Colonic mucosa (tissue), 4 donors: ENCODE results near the gene RMND1. TPM values are rescaled to one million over a fixed set of nuclear protein-coding genes. Genes with fewer than 3 reads are reported as not detected.
"Not testable (repeated sequence)": the region's sequence is repeated elsewhere in the genome, so short reads cannot be mapped to it uniquely, and the experiment has no call there.

Experiments used
- DNase-seq: peaks from one replicate; pipeline ENCODE4 v3.0.0-alpha.2; 2020
- H3K27ac ChIP-seq: fragments of 200-600 bp; one replicate; pipeline ENCODE4 v1.8.0; 2021
- H3K27me3 ChIP-seq: fragments of 200-600 bp; one replicate; pipeline ENCODE4 v1.8.0; 2021
- H3K36me3 ChIP-seq: fragments of 200-600 bp; one replicate; pipeline ENCODE4 v1.8.0; 2021
- H3K4me1 ChIP-seq: fragments of 200-600 bp; one replicate; pipeline ENCODE4 v1.8.0; 2021; ENCODE audit warnings: mild to moderate bottlenecking
- H3K4me3 ChIP-seq: fragments of 200-600 bp; one replicate; pipeline ENCODE4 v1.8.0; 2021
- H3K9ac ChIP-seq, 2 donors: one replicate each; pipeline ENCODE4 v1.7.0; 2013; ENCODE audit warnings: control low read depth in 2 of 2, low read depth in 2 of 2, low read length in 2 of 2
- H3K9me3 ChIP-seq: fragments of 200-600 bp; one replicate; pipeline ENCODE4 v1.8.0; 2021
- intact Hi-C: fragments of 100-400 bp; cut with DNase I; formaldehyde crosslinking; loops from one replicate; pipeline ENCODE4 v1.14.1; 2022
- total RNA-seq, 2 donors: library from RNA; stranded (reverse); fragmentation: NEBNext Ultra II Directional in 1 of 2; extraction: Animal tissue kit (Norgen Biotek cat#: 25700) in 1 of 2; gene quantifications; one replicate each; pipeline ENCODE4 v1.2.1, GENCODE V29; 2021
- TF ChIP-seq, protein P1 (sequence below): fragments of 200-600 bp; IDR thresholded peaks from one replicate; pipeline ENCODE4 v1.8.0; 2022; ENCODE audit warnings: antibody characterized with exemption, mild to moderate bottlenecking
- donor health status: healthy.
- donor health status: DM: no; HTN: no; CAD: no.
- donor health status: DM: no; HTN: no; CAD: no.

RMND1 gene
- total RNA-seq, 2 donors from 2014 or later, result 20.3 to 20.4 TPM

- no peaks in the 10 kb centered on the region for H3K4me1 ChIP-seq
- no peak for DNase-seq
- H3K9me3 ChIP-seq, result no peaks in the 10 kb centered on the region
- H3K36me3 ChIP-seq, result peaks cover 10% of the 10 kb centered on the region
- H3K27ac ChIP-seq, result no peak overlapping the region
- H3K27me3 ChIP-seq, result no peaks in the 10 kb centered on the region
- H3K4me3 ChIP-seq, result no peak overlapping the region
- TF ChIP-seq, protein P1, sequence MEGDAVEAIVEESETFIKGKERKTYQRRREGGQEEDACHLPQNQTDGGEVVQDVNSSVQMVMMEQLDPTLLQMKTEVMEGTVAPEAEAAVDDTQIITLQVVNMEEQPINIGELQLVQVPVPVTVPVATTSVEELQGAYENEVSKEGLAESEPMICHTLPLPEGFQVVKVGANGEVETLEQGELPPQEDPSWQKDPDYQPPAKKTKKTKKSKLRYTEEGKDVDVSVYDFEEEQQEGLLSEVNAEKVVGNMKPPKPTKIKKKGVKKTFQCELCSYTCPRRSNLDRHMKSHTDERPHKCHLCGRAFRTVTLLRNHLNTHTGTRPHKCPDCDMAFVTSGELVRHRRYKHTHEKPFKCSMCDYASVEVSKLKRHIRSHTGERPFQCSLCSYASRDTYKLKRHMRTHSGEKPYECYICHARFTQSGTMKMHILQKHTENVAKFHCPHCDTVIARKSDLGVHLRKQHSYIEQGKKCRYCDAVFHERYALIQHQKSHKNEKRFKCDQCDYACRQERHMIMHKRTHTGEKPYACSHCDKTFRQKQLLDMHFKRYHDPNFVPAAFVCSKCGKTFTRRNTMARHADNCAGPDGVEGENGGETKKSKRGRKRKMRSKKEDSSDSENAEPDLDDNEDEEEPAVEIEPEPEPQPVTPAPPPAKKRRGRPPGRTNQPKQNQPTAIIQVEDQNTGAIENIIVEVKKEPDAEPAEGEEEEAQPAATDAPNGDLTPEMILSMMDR, result no peak
- no peak overlapping the region for H3K9ac ChIP-seq
- intact Hi-C loops, result no loop called here
These were observed 81.3 kb downstream of the RMND1 start for GRCh38 chr6:151370509-151371078.

DNA sequence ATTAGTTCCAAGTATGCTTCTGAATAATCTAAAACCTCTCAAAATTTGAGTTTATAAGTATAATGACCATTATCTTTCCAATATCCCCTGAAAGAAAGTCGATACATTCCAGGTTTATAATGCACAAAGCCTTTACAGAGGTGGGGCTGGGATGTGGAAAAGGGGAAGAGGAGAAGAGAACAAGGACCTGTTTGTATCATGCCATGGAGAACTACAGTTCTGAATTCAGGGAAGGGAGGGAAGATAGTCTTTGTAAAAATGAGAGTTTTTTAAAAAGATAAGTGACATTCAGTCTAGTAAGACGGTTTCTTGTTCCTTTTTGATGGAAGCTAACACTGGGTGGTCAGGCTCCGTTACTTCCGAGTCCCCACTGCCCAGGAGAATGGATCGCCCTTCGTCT is 86.7 kb downstream of the RMND1 start:
- H3K27me3 ChIP-seq, result no peaks in the 10 kb centered on the region
- H3K27ac ChIP-seq, result no peak overlapping the region
- H3K4me1 ChIP-seq, result no peaks in the 10 kb centered on the region
- H3K9ac ChIP-seq, result no peak overlapping the region
- intact Hi-C loops, result no loop called here
- H3K36me3 ChIP-seq, result no peaks in the 10 kb centered on the region
- DNase-seq, result no peak
- H3K9me3 ChIP-seq, result no peaks in the 10 kb centered on the region
- TF ChIP-seq, protein P1, result no peak
- no peak overlapping the region for H3K4me3 ChIP-seq

DNA sequence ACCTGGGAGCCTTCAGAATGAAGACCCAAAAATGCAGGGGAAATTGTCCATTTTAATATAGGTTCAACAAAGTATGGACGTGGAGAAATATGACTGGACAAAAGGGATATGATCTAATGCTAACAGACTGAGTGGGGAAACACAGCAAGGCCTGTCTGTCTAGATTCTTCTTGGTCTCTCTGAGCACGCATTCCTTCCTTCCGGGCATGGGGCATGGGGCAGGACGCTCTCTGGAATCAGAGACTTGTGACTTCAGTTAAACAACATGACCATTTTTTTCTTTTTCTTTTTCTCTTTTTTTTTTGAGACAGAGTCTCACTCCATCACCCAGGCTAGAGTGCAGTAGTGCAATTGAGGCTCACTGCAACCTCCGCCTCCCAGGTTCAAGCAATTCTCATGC is 92.4 kb downstream of the RMND1 start:
- Histone ChIP-seq H3K4me1 (no peaks in the 10 kb centered on the region), H3K9me3 (no peaks in the 10 kb centered on the region), H3K36me3 (no peaks in the 10 kb centered on the region), H3K27me3 (no peaks in the 10 kb centered on the region), H3K9ac (no peak overlapping the region), H3K27ac (no peak overlapping the region), H3K4me3 (no peak overlapping the region)
- intact Hi-C loops, result no loop called here
- TF ChIP-seq, protein P1, result no peak
- no peak for DNase-seq

- Histone ChIP-seq H3K9me3 (no peaks in the 10 kb centered on the region), H3K36me3 (no peaks in the 10 kb centered on the region), H3K27ac (no peak overlapping the region), H3K4me3 (no peak overlapping the region), H3K9ac (no peak overlapping the region), H3K27me3 (no peaks in the 10 kb centered on the region), H3K4me1 (no peaks in the 10 kb centered on the region)
- TF ChIP-seq, protein P1, result no peak
- intact Hi-C loops, result no loop called here
- no peak for DNase-seq
These were observed 93.5 kb downstream of the RMND1 start for GRCh38 chr6:151358475-151358874.

DNA sequence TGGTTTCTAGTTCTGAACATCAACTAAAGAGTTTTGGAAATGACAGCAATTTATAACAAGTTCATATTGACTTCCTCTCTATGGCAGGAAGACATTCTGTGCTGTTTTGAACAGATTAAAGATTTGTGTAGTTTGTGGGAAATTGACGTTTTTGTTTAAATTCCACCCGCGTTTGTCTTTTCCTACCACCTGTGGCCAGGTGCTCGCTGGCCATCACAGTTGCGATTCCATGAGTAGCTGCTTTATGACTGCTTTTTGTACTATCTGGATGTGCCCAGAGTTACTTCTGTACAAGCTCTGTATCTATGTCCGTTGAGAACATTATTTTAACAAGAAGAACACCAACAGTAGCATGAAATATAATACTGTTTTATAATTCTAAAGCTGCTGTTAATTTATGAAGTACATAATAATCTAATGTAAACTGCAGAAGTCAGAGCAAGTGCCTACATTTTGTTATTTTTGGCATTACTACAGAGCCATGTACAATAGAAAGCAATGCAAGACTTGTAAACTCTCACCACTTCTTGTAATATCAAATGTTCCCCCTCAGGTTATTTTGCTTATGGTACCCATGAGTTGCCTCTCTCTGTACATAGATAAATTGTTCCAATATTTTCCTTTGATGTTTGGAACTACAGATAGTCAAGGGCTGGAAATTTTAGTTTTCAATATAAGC is 94.0 kb downstream of the RMND1 start:
- H3K9me3 ChIP-seq, result no peaks in the 10 kb centered on the region
- no peak overlapping the region for H3K9ac ChIP-seq
- TF ChIP-seq, protein P1, result no peak
- H3K27me3 ChIP-seq, result no peaks in the 10 kb centered on the region
- no peak overlapping the region for H3K4me3 ChIP-seq
- no peaks in the 10 kb centered on the region for H3K36me3 ChIP-seq
- intact Hi-C loops, result no loop called here
- H3K27ac ChIP-seq, result no peak overlapping the region
- no peaks in the 10 kb centered on the region for H3K4me1 ChIP-seq
- no peak for DNase-seq

DNA sequence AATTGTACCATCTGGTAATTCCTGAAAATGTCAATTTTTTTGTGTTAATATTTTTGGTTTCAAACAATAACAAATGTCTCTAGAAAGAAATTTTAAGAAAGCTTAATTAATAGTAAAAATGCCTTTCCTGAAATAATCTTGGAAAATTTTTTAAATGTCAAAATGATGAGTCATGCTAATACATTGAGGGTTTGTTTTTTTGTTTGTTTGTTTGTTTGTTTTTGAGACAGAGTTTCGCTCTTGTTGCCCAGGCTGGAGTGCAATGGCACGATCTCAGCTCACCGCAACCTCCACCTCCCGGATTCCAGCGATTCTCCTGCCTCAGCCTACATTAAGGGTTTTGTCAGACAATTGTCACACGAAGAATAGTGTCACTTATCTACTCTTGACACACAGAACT is 94.9 kb downstream of the RMND1 start:
- H3K4me1 ChIP-seq, H3K9ac ChIP-seq, H3K36me3 ChIP-seq, H3K27ac ChIP-seq, H3K9me3 ChIP-seq, intact Hi-C loops, H3K4me3 ChIP-seq, DNase-seq, H3K27me3 ChIP-seq: not testable (repeated sequence)
